HK-2 (cell line): ENCODE measurements around the gene EFCAB6.
"Not testable (repeated sequence)": the region's sequence is repeated elsewhere in the genome, so short reads cannot be mapped to it uniquely, and the experiment has no call there.

ENCODE experiments used
- DNase-seq: peaks from one replicate; pipeline ENCODE4 v3.0.0-alpha.2; 2018; ENCODE audit not compliant: unreplicated experiment

Gene EFCAB6

GRCh38 chr22:43720716-43721115, 91.4 kb downstream of the EFCAB6 start:
- DNase-seq, result no peak

- no peak for DNase-seq
These were observed 98.0 kb downstream of the EFCAB6 start for GRCh38 chr22:43714104-43714503.

- DNase-seq, result no peak
These were observed 100.4 kb downstream of the EFCAB6 start for GRCh38 chr22:43711681-43712080.

GRCh38 chr22:43707648-43708047, 104.5 kb downstream of the EFCAB6 start:
- DNase-seq, result no peak

GRCh38 chr22:43706571-43707328, 105.4 kb downstream of the EFCAB6 start:
- no peak for DNase-seq

GRCh38 chr22:43706151-43706550, 106.0 kb downstream of the EFCAB6 start:
- DNase-seq, result no peak

- DNase-seq, result no peak
These were observed 108.1 kb downstream of the EFCAB6 start for GRCh38 chr22:43704051-43704450.

- DNase-seq, result no peak
These were observed 113.7 kb downstream of the EFCAB6 start for GRCh38 chr22:43698403-43698802.

- no peak for DNase-seq
These were observed 114.2 kb downstream of the EFCAB6 start for GRCh38 chr22:43697894-43698293.

- no peak for DNase-seq
These were observed 118.9 kb downstream of the EFCAB6 start for GRCh38 chr22:43693249-43693648.

GRCh38 chr22:43689356-43689755, 122.7 kb downstream of the EFCAB6 start:
- no peak for DNase-seq

GRCh38 chr22:43682851-43683250, 129.3 kb downstream of the EFCAB6 start:
- DNase-seq, result no peak

- DNase-seq, result no peak
These were observed 130.3 kb downstream of the EFCAB6 start for GRCh38 chr22:43681731-43682360.

GRCh38 chr22:43670513-43670912, 141.6 kb downstream of the EFCAB6 start:
- DNase-seq, result no peak

GRCh38 chr22:43669190-43669589, 142.9 kb downstream of the EFCAB6 start:
- no peak for DNase-seq

GRCh38 chr22:43667656-43668055, 144.4 kb downstream of the EFCAB6 start:
- DNase-seq, result no peak

- no peak for DNase-seq
These were observed 145.6 kb downstream of the EFCAB6 start for GRCh38 chr22:43666457-43666856.

GRCh38 chr22:43658823-43659222, 153.3 kb downstream of the EFCAB6 start:
- no peak for DNase-seq

- DNase-seq, result not testable (repeated sequence)
These were observed 155.5 kb downstream of the EFCAB6 start for GRCh38 chr22:43656581-43656980.

GRCh38 chr22:43654271-43654670, 157.8 kb downstream of the EFCAB6 start:
- no peak for DNase-seq

GRCh38 chr22:43652845-43653244, 159.3 kb downstream of the EFCAB6 start:
- no peak for DNase-seq

GRCh38 chr22:43643387-43643786, 168.7 kb downstream of the EFCAB6 start:
- no peak for DNase-seq
